ENCODE measurements around the gene TSPAN17. TPM values are rescaled to one million over a fixed set of nuclear protein-coding genes. Genes with fewer than 3 reads are reported as not detected.

TSPAN17 gene
- total RNA-seq, 1 donor from 2014 or later: 47.3 TPM

DNA sequence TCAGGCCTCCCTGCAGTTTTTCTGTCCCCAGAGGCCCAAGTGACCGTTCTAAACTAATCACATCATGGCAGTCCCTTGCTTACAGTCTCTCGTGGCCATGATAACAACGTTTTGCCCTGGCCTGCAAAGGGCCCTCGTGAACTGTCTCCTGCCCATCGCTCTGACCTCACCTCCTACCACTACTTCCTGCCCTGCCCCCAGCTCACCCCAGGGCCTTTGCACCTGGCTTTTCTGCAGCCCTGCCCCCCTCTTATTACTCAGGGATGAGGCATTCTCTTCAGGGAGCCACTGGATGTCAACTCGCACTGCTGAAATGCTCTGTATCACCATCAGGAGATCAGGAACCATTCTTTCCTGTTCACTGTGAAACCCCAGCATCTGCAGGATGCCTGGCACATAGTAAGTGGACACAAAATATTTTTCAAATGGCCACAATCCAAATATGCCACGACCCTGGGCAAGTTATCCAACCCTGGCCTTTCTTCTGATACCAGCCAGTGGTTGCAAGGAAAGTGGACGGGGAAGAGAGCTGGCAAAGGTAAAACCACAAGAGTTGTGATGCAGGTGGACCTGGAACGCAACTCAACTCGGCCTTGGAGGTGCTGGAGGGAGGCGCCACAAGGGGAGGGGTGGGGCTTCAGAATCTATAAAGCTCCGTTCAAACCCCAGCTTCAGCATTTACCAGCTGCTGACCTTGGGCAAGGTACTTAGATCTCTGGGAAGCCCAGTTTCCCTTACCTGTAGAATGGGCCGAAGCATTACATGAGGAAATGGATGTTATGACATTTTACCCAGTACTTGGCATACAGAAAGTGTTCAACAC is 18.7 kb upstream of the TSPAN17 start:
- Mint-ChIP-seq H3K27me3 (ENCODE audit: low read depth) (peaks cover 95% of the 10 kb centered on the region), H3K9me3 (no peaks in the 10 kb centered on the region), H3K36me3 (no peaks in the 10 kb centered on the region), H3K27ac (no peak overlapping the region), H3K4me3 (peak overlapping the region; percentile 37), H3K4me1 (peaks cover 4% of the 10 kb centered on the region)
- TF ChIP-seq, protein P1, sequence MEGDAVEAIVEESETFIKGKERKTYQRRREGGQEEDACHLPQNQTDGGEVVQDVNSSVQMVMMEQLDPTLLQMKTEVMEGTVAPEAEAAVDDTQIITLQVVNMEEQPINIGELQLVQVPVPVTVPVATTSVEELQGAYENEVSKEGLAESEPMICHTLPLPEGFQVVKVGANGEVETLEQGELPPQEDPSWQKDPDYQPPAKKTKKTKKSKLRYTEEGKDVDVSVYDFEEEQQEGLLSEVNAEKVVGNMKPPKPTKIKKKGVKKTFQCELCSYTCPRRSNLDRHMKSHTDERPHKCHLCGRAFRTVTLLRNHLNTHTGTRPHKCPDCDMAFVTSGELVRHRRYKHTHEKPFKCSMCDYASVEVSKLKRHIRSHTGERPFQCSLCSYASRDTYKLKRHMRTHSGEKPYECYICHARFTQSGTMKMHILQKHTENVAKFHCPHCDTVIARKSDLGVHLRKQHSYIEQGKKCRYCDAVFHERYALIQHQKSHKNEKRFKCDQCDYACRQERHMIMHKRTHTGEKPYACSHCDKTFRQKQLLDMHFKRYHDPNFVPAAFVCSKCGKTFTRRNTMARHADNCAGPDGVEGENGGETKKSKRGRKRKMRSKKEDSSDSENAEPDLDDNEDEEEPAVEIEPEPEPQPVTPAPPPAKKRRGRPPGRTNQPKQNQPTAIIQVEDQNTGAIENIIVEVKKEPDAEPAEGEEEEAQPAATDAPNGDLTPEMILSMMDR (IDR thresholded peaks at IDR 0.05; ENCODE audit: unreplicated experiment): no peak
- no peak for DNase-seq (ENCODE audit: low spot score in 2 of 2, unreplicated experiment in 2 of 2)

DNA sequence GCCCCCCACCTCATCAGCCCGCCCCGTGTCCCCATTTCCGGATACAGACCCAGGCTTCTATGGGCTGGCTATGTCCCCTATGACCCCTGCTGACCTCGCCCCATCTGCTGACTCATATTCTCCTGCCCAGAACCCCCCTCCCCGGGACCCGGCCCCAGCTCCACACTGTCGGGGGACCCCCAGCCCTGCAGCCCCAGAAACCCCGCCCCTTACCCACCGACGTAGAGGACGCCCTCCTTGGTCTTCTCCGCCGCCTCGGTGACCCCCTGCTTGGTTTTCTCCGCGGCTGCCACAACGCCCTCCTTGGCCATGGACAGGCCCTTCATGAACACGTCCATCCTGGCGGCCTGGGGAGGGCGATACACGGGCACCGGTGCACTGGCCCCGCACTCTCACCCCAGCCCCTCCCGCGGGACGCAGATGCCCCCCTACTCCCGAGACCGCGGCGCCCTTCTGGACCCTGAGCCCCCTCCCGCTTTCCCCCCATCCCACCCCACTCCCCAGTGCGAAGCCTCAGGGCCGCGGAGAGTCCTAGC is 17.9 kb upstream of the TSPAN17 start:
- no peak overlapping the region for H3K27ac Mint-ChIP-seq
- H3K36me3 Mint-ChIP-seq: no peaks in the 10 kb centered on the region
- H3K9me3 Mint-ChIP-seq: no peaks in the 10 kb centered on the region
- H3K27me3 Mint-ChIP-seq (ENCODE audit: low read depth): peaks cover 94% of the 10 kb centered on the region
- peak overlapping the region; percentile 37 for H3K4me3 Mint-ChIP-seq
- H3K4me1 Mint-ChIP-seq: peaks cover 4% of the 10 kb centered on the region
- TF ChIP-seq, protein P1 (IDR thresholded peaks at IDR 0.05; ENCODE audit: unreplicated experiment): no peak
- DNase-seq (ENCODE audit: low spot score in 2 of 2, unreplicated experiment in 2 of 2): no peak

DNA sequence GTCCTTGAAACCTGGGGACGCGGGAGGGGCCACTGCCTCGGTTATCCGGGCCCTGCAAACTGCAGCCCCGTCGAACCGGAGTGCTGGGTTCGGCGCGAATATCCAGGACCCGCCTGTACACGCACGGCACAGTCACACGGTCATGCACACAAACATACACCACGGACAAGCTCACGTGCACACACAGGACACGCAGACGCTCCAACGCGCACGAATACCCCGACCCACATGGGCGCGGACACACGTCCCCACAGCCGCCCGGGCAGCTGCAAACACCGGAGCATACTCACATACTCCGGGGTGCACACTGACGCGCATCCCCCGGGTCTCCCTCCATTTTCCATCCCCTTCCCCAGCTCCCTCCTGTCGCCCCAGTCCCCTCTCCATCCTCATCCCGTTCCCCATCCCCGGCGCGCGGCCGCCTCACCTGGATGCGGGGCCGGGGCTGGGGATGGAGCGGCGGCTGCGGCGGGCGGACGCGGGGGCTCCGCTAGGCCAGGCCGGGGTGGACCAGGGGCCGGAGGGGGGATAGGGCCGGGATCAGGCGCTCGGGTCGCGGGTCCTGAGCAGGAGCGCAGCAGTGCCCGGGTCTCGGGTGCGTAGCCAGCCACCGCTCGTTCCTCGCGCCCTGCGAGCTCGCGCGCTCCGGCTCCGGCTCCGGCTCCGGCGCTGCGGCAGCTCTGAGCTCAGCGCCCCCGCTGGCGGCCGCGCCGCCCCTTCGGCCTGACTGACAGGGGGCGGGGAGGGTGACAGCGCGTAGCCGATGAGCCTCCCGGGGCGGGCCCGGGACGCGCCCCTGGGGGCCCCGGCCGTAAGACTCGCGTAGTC is 17.2 kb upstream of the TSPAN17 start, which contains the start of the genes EIF4E1B and SNCB:
Gene EIF4E1B, plus strand, starts transcription at position 823 of the 828 bp plus-strand sequence. CDS start 12,113 bp downstream, outside the sequence.
Gene SNCB, minus strand, starts transcription at position 682 of the 828 bp plus-strand sequence. CDS start 880 bp downstream, outside the sequence.
- DNase-seq (ENCODE audit: low spot score in 2 of 2, unreplicated experiment in 2 of 2): peak in 1 of 2 experiments; percentile 64
- H3K9me3 Mint-ChIP-seq: no peaks in the 10 kb centered on the region
- H3K36me3 Mint-ChIP-seq: no peaks in the 10 kb centered on the region
- H3K27ac Mint-ChIP-seq: no peak within 1 kb of the TSS
- peaks cover 4% of the 10 kb centered on the region for H3K4me1 Mint-ChIP-seq
- peak within 1 kb of the TSS; percentile 32 for H3K4me3 Mint-ChIP-seq
- H3K27me3 Mint-ChIP-seq (ENCODE audit: low read depth): peaks cover 93% of the 10 kb centered on the region
- TF ChIP-seq, protein P1 (IDR thresholded peaks at IDR 0.05; ENCODE audit: unreplicated experiment): no peak

DNA sequence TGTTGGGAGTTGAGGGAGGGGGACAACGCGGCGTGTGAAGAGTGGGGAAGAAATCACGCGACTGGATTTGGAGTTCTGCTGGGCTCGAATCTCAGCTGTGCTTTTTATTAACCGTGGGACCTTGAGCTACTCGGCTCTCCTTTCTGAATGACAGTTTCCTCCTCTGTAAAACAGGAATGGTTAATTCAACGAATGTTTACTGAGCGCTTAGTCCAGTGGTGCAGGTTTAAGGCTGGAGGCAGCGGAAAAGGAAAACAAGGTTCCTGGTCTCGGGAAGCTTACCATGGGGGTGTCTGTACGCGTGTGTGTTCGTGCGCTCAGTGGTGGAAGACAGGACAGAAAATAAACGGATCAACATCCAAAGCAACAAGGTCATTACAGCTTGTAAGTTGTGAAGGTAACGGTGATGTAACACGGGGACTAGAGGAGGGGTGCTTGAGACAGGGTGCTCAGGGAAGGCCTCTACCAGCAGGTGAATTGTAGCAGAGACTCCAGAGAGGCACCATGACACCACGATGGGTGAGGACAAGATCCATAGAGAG is 16.5 kb upstream of the TSPAN17 start:
- no peaks in the 10 kb centered on the region for H3K36me3 Mint-ChIP-seq
- DNase-seq (ENCODE audit: low spot score in 2 of 2, unreplicated experiment in 2 of 2): no peak
- H3K4me1 Mint-ChIP-seq: peaks cover 4% of the 10 kb centered on the region
- H3K4me3 Mint-ChIP-seq: peak overlapping the region; percentile 21
- H3K9me3 Mint-ChIP-seq: no peaks in the 10 kb centered on the region
- H3K27ac Mint-ChIP-seq: no peak overlapping the region
- TF ChIP-seq, protein P1 (IDR thresholded peaks at IDR 0.05; ENCODE audit: unreplicated experiment): no peak
- H3K27me3 Mint-ChIP-seq (ENCODE audit: low read depth): peaks cover 92% of the 10 kb centered on the region

Data from mesothelial cell of epicardium (in vitro differentiated cells).